HG03565 (cell line): ENCODE data around the gene EIF6.

Experiments used
- ATAC-seq: cut with Tn5 transposase; IDR thresholded peaks from one replicate; pipeline ENCODE4 v1.9.1; 2021; ENCODE audit warnings: mild to moderate bottlenecking, moderate library complexity; ENCODE audit not compliant: unreplicated experiment

EIF6 gene

GRCh38 chr20:35295674-35296073 lies 11.1 kb upstream of the EIF6 start:
- ATAC-seq: no peak

- ATAC-seq: no peak
Measured at GRCh38 chr20:35295058-35295457, 10.5 kb upstream of the EIF6 start.

GRCh38 chr20:35294293-35294685 lies 9.7 kb upstream of the EIF6 start:
- no peak for ATAC-seq

DNA sequence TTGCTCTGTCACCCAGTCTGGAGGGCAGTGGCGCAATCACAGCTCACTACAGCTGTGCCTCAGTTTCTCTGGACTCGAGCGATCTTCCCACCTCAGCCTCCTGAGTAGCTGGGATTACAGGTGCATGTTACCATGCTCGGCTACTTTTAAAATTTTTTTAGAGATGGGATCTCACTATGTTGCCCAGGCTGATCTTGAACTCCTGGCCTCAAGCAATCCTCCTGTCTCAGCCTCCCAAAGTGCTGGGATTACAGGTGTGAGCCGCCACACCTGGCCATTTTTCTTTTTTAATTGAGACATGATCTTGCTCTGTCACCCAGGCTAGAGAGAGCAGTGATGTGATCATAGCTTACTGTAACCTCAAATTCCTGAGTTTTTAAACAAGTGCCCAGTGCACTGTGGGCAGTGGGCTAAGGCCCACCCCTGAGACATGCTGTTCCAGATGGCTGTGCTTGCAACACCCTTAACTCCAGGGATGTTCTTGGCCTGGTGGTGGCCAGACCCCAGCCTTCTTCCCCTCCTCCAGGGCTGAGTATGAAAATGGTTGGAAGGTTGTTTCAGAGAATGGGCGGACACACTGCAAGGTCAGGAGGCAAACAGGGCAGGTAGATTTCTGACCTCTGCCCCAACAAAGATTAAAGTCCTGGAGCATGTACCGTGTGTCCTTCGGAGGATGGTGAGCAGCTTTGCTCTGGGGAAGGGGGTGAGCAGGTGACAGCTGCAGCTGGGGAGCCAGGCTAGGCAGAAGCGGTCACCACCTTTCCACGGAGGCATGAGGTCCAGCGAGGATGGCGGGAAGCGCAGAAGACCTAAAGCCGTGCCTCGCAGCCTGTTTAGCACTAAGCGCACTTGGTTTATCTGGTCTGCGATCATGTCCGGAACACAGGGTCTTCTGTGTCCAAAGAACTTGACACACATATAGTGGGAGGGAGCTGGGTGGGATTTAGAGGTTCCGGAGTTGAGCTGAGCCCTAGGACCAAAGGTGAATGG lies 9.0 kb upstream of the EIF6 start:
- no peak for ATAC-seq

GRCh38 chr20:35292504-35293285 lies 8.1 kb upstream of the EIF6 start:
- no peak for ATAC-seq

DNA sequence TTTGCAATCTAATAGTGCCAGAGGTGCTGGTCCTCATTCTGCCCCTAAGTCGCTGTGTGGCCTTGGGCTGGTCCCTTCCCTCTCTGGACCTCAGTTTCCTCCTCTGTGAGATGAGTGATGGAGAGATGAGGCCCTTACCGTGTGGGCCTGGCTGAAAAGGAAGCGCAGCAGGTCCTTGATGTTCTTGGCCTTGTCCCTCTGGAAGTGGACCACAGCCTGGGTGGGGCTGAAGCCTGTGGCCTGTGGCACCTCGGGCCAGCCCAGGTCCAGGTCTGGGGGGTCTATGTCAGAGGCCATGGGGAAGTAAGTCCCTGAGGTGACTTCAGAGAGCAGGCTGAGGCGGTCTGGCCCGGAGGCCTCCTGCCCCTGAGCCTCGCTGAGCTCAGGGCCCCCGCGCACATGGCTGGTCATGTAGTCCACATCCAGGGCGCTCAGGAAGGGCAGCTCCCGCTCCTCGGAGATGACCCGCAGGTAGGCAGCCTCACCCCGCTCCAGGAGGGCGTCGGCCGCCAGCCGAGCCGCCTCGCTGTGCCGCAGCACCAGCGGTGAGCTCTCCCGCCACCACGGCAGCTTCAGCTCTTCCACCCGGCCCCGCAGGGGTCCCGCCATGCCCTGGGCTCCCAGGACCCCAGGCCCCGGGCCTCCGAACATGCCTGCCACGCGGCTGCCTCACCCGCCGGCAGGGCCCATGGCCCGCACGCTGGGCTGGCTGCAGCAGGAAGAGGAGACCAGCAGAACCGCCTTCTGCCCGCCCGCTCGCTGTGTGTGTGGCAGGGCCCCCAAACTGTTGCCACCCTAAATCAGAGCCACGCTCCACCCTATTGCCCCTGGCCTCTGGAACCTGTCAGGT lies 7.3 kb upstream of the EIF6 start, which contains the start of gene FAM83C:
FAM83C (minus strand) TSS at position 772 of the 850 bp plus-strand sequence; CDS start at position 651, 121 bp downstream.
- no peak for ATAC-seq

- ATAC-seq: no peak
Measured at GRCh38 chr20:35290887-35291417, 6.4 kb upstream of the EIF6 start.

GRCh38 chr20:35290186-35290886 lies 5.8 kb upstream of the EIF6 start:
- ATAC-seq: no peak

- no peak for ATAC-seq
Measured at GRCh38 chr20:35288325-35289060, 3.9 kb upstream of the EIF6 start.

DNA sequence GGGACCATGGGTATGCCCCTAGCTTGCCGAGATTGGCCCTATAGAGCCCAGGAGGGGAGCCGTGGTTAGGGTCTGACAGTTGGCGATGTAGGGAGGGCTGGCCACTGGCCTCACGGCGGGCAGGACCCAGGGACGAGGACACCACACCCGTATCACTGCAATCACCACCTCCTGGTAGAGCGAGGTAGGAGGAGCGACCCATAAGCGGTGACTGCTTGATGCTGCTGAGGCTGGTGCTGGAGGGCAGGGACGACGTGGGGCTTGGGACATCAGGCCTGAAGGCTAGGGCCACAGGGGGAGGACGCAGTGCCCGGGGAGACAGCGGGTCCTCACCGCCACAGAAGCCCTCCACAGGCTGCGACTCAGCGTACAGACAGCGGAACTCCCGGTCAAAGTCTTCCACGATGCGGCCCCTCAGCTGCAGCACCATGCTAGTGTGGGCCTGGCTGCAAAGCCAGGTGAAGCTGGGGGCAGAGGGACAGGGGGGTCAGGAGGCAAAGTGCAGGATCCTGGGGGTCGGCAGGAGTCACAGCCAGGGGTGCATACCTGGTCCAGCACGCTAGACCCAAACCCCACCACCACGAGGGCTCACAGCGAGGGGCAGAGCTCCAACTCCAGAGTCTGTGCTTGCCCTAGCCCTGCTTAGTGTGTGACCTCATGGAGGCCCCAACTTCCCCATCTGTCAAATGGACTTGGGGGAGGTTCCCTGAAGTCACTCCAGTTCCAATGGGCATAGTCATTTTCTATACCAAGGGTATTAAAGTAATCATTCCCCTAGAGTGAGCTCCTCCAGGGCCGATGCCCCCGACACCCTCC lies 3.1 kb upstream of the EIF6 start:
- ATAC-seq: no peak

GRCh38 chr20:35286899-35287508 lies 2.4 kb upstream of the EIF6 start:
- no peak for ATAC-seq

- no peak for ATAC-seq
Measured at GRCh38 chr20:35286077-35286898, 1.7 kb upstream of the EIF6 start.

GRCh38 chr20:35285806-35286076 lies 1.2 kb upstream of the EIF6 start:
- ATAC-seq: no peak

DNA sequence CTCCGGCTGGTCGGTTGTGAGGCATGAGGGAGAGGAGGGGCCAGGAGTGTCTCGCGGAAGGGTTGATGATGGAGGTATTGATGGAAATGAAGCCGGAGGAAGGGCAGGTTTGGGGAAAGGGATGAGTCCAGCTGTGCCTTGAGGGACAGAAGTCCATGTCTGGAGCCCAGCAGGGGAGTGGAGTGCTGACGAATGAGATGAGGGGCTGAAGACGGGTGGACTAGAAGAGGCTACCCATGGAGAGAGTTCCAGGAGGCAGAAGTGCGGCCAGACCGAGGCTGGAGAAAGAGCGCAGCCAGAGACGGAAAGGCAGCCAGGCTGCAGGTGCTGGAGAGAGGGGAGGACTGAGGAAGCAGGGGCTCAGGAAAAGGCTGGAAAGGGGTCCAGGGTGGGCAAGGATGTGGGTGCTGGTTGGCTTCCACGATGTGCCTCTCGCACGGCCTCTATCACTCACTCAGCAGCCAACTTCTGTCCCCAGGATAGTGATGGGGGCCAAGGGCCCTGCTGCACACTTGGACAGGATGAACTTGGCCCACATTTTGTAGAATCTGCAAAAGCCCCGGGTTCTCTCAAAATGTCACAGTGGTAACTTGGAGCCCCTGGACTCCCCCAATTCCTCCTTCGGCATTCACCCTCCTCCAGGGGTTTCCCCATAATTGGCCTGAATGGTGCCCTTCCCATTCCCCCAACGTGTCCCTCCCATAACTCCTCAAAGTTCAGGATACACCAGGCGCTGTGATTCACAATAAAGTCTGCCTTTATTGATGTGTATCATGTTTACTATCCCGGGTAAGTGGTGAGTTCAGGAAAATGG lies 627 bp upstream of the EIF6 start:
- no peak for ATAC-seq

- ATAC-seq: no peak
Measured at GRCh38 chr20:35283441-35284266, 918 bp downstream of the EIF6 start.
